ENCODE results near the gene PPP2R1A. TPM values are rescaled to one million over a fixed set of nuclear protein-coding genes. Genes with fewer than 3 reads are reported as not detected.

The PPP2R1A gene
- total RNA-seq, 1 donor from 2014 or later = 307 TPM

DNA sequence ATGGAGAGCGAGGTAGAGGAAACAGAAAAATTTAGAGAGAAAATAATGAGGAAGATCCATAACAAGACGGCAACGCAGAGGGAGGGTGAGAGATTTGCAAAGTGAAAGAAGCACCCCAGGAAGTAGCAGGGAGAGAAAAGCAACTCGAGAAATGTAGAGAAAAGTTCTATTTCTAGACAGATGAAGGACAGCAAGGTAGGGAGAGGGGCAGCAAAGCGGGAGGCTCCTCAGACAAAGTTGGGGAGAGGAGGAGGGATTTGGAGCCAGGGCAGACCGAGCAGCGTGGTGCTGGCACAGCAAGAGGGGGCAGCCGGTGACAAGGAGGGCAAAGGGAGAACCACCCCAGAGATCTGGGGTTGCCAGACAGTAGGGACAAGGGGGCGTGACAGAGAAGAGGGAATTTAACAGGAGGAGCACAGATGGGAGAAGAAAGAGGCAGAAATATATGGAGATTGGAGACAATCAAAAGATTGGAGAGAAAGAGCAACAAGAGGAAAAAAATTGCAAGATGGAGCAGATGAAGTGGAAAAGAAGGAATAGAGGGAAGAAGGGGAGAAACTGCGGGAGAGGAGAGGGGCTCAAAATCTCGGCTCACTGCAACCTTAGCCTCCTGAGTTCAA, 80.5 kb downstream of the PPP2R1A start:
- Mint-ChIP-seq H3K27ac (peak overlapping the region; percentile 99), H3K4me1 (ENCODE audit: low read depth) (peaks cover 18% of the 10 kb centered on the region), H3K27me3 (no peaks in the 10 kb centered on the region), H3K36me3 (ENCODE audit: insufficient read depth) (peaks cover 26% of the 10 kb centered on the region), H3K9me3 (ENCODE audit: low read depth) (peaks cover 8% of the 10 kb centered on the region), H3K4me3 (ENCODE audit: low read depth) (peak overlapping the region; percentile 100)
- DNase-seq (ENCODE audit: low spot score, unreplicated experiment) = no peak
- TF ChIP-seq CTCF (IDR thresholded peaks at IDR 0.05; ENCODE audit: unreplicated experiment) = no peak

DNA sequence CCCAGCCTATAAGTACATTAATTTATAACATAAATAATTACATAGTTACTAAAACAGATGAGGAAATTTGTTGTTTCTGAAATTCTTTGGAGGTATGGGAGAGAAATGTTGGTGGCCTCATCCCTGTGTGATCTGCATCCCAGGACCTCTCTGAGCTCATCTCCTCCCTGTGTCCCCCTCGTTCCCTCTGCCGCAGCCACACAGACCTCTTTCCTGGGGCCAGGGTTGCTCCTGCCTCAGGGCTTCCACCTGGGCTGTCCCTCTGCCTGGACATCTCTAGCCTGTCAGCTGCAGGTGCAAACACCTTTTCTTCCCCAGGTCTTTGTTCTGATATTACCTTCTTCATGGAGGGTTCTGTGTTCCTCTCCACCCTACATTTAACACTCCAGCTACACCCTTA, 83.4 kb downstream of the PPP2R1A start:
- Mint-ChIP-seq H3K36me3 (ENCODE audit: insufficient read depth) (peaks cover 36% of the 10 kb centered on the region), H3K9me3 (ENCODE audit: low read depth) (peaks cover 8% of the 10 kb centered on the region)

GRCh38 chr19:52274191-52274590, 84.3 kb downstream of the PPP2R1A start:
- Mint-ChIP-seq H3K4me3 (ENCODE audit: low read depth) (no peak overlapping the region), H3K27me3 (no peaks in the 10 kb centered on the region), H3K27ac (peak overlapping the region; percentile 70), H3K36me3 (ENCODE audit: insufficient read depth) (peaks cover 43% of the 10 kb centered on the region), H3K4me1 (ENCODE audit: low read depth) (peaks cover 18% of the 10 kb centered on the region), H3K9me3 (ENCODE audit: low read depth) (peaks cover 14% of the 10 kb centered on the region)
- no peak for DNase-seq (ENCODE audit: low spot score, unreplicated experiment)
- TF ChIP-seq CTCF (IDR thresholded peaks at IDR 0.05; ENCODE audit: unreplicated experiment) = no peak

More for the DNA sequence above, 83.4 kb downstream of the PPP2R1A start:
- Mint-ChIP-seq H3K27me3 (no peaks in the 10 kb centered on the region), H3K27ac (no peak overlapping the region), H3K4me1 (ENCODE audit: low read depth) (peaks cover 18% of the 10 kb centered on the region), H3K4me3 (ENCODE audit: low read depth) (peak overlapping the region; percentile 16)
- TF ChIP-seq CTCF (IDR thresholded peaks at IDR 0.05; ENCODE audit: unreplicated experiment) = no peak
- no peak for DNase-seq (ENCODE audit: low spot score, unreplicated experiment)

GRCh38 chr19:52275988-52276387, 86.1 kb downstream of the PPP2R1A start:
- Mint-ChIP-seq H3K4me1 (ENCODE audit: low read depth) (peaks cover 7% of the 10 kb centered on the region), H3K27ac (no peak overlapping the region), H3K4me3 (ENCODE audit: low read depth) (no peak overlapping the region), H3K36me3 (ENCODE audit: insufficient read depth) (peaks cover 40% of the 10 kb centered on the region), H3K9me3 (ENCODE audit: low read depth) (peaks cover 16% of the 10 kb centered on the region), H3K27me3 (no peaks in the 10 kb centered on the region)
- DNase-seq (ENCODE audit: low spot score, unreplicated experiment) = no peak
- TF ChIP-seq CTCF (IDR thresholded peaks at IDR 0.05; ENCODE audit: unreplicated experiment) = no peak

GRCh38 chr19:52277471-52277870, 87.6 kb downstream of the PPP2R1A start:
- peaks cover 16% of the 10 kb centered on the region for H3K9me3 Mint-ChIP-seq (ENCODE audit: low read depth)
- H3K27ac Mint-ChIP-seq = peak overlapping the region; percentile 16

More at GRCh38 chr19:52277471-52277870, 87.6 kb downstream of the PPP2R1A start:
- H3K27me3 Mint-ChIP-seq = no peaks in the 10 kb centered on the region
- H3K36me3 Mint-ChIP-seq (ENCODE audit: insufficient read depth) = peaks cover 39% of the 10 kb centered on the region
- H3K4me1 Mint-ChIP-seq (ENCODE audit: low read depth) = no peaks in the 10 kb centered on the region
- DNase-seq (ENCODE audit: low spot score, unreplicated experiment) = no peak
- no peak overlapping the region for H3K4me3 Mint-ChIP-seq (ENCODE audit: low read depth)
- TF ChIP-seq CTCF (IDR thresholded peaks at IDR 0.05; ENCODE audit: unreplicated experiment) = no peak

Small RNAs within 50 kb of the gene (microRNA-seq; reads per million reads assigned to microRNA genes)
- gene MIR6801 (ENCODE audit: borderline number of aligned reads, unreplicated experiment) = not detected

Other genes with a start within 250 kb of the PPP2R1A start
- 14.2 and 14.3 TPM in 2 replicates for gene ZNF350, start 203.2 kb upstream of the PPP2R1A start, total RNA-seq
- gene ZNF615, start 181.8 kb upstream of the PPP2R1A start, total RNA-seq = 17.5 and 17.7 TPM in 2 replicates
- 14.4 and 14.8 TPM in 2 replicates for gene ZNF614, start 161.7 kb upstream of the PPP2R1A start, total RNA-seq
- gene ZNF432, start 141.2 kb upstream of the PPP2R1A start, total RNA-seq = 27.2 and 33.6 TPM in 2 replicates
- gene ZNF841, start 94.3 kb upstream of the PPP2R1A start, total RNA-seq = 30.4 and 30.7 TPM in 2 replicates
- gene ZNF616, start 50.1 kb upstream of the PPP2R1A start, total RNA-seq = 24.0 and 28.5 TPM in 2 replicates
- gene ZNF836, start 18.4 kb upstream of the PPP2R1A start, total RNA-seq = 30.2 and 32.6 TPM in 2 replicates
- gene ZNF766, start 79.5 kb downstream of the PPP2R1A start, total RNA-seq = 27.1 and 29.4 TPM in 2 replicates
- gene ZNF480, start 107.1 kb downstream of the PPP2R1A start, total RNA-seq = 25.7 and 27.2 TPM in 2 replicates
- 24.8 and 27.1 TPM in 2 replicates for gene ZNF610, start 146.2 kb downstream of the PPP2R1A start, total RNA-seq
- 34.1 and 36.7 TPM in 2 replicates for gene ZNF880, start 179.9 kb downstream of the PPP2R1A start, total RNA-seq
- 42.8 and 44.5 TPM in 2 replicates for gene ZNF528, start 207.8 kb downstream of the PPP2R1A start, total RNA-seq
- 0.22 and 0.49 TPM in 2 replicates for gene ZNF534, start 239.1 kb downstream of the PPP2R1A start, total RNA-seq